Bronchial epithelial cell (primary cell): ENCODE data around the gene SEC23IP. TPM values are rescaled to one million over a fixed set of nuclear protein-coding genes. Genes with fewer than 3 reads are reported as not detected.

Experiments
- DNase-seq: peaks from one replicate; pipeline ENCODE4 v3.0.0-alpha.2; 2010; ENCODE audit warnings: low read depth
- FAIRE-seq: peaks from 2 replicates; lab custom pipeline; 2011; peaks lifted over from hg19 to GRCh38; lab: Jason Lieb, UNC
- H3K27me3 ChIP-seq: 2 replicates; pipeline ENCODE4 v1.5.1; 2011; ENCODE audit warnings: low read length; ENCODE audit not compliant: control insufficient read depth, insufficient read depth
- H3K36me3 ChIP-seq: 2 replicates; pipeline ENCODE4 v1.5.1; 2011; ENCODE audit warnings: low read length; ENCODE audit not compliant: control insufficient read depth, insufficient read depth
- H3K4me3 ChIP-seq: 2 replicates; pipeline ENCODE4 v1.5.1; 2011; ENCODE audit warnings: mild to moderate bottlenecking, low read depth, low read length, control low read depth
- total RNA-seq: library from RNA; depleted of rRNA; stranded (reverse); fragments of >200 nt; gene quantifications from 2 replicates; pipeline ENCODE4 v1.2.1, GENCODE V29; 2014
- TF ChIP-seq, protein P1 (sequence below): IDR thresholded peaks from 2 replicates; pipeline ENCODE4 v1.5.1; 2011; ENCODE audit warnings: mild to moderate bottlenecking, moderate library complexity, low read length, control low read depth, inconsistent platforms; ENCODE audit not compliant: insufficient read depth, severe bottlenecking

SEC23IP gene
- total RNA-seq, 1 donor from 2014 or later, result 10.3 TPM

DNA sequence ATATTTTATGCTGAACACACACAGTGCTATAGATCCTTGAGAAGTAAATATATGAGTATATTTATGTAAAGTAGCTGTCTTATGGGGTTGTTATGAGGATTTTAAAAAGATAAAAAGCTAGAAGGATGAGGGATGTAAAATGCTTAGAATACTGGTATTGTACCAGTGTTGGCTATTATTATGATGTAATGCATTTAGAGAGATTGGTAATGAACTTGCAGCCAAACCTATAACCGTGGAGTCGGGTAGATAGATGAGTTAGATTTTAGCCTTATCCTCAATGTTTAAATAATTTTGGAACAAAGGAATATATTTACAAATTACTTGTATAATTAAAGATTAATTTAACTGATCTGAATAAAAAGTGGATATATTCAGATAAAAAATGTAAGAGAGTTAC, 99.3 kb downstream of the SEC23IP start:
- no peaks in the 10 kb centered on the region for H3K36me3 ChIP-seq
- H3K4me3 ChIP-seq, result no peak overlapping the region
- FAIRE-seq (no peak), DNase-seq (no peak)
- TF ChIP-seq, protein P1, sequence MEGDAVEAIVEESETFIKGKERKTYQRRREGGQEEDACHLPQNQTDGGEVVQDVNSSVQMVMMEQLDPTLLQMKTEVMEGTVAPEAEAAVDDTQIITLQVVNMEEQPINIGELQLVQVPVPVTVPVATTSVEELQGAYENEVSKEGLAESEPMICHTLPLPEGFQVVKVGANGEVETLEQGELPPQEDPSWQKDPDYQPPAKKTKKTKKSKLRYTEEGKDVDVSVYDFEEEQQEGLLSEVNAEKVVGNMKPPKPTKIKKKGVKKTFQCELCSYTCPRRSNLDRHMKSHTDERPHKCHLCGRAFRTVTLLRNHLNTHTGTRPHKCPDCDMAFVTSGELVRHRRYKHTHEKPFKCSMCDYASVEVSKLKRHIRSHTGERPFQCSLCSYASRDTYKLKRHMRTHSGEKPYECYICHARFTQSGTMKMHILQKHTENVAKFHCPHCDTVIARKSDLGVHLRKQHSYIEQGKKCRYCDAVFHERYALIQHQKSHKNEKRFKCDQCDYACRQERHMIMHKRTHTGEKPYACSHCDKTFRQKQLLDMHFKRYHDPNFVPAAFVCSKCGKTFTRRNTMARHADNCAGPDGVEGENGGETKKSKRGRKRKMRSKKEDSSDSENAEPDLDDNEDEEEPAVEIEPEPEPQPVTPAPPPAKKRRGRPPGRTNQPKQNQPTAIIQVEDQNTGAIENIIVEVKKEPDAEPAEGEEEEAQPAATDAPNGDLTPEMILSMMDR, result no peak
- H3K27me3 ChIP-seq, result no peaks in the 10 kb centered on the region

Other genes with a start within 250 kb of the SEC23IP start
- 6.4 and 7.1 TPM in 2 replicates for gene BAG3, start 241.3 kb upstream of the SEC23IP start, total RNA-seq
- 10.1 and 11.6 TPM in 2 replicates for gene INPP5F, start 166.7 kb upstream of the SEC23IP start, total RNA-seq
- 36.7 and 43.4 TPM in 2 replicates for gene MCMBP, start 19.9 kb upstream of the SEC23IP start, total RNA-seq